Activated CD4-positive, alpha-beta T cell treated with anti-CD3 and anti-CD28 coated beads, Interleukin-2, amount 10 ng/mL, durations not matched to agents 24 days and 14 days (primary cell): Measurements from ENCODE around the gene ASB3. TPM values are rescaled to one million over a fixed set of nuclear protein-coding genes. Genes with fewer than 3 reads are reported as not detected.
"Not testable (repeated sequence)": the region's sequence is repeated elsewhere in the genome, so short reads cannot be mapped to it uniquely, and the experiment has no call there.

Source experiments
- DNase-seq: peaks from one replicate; pipeline ENCODE4 v3.0.0; 2022
- H3K27ac Mint-ChIP-seq: one replicate; pipeline ENCODE4 v1.8.0; 2022; ENCODE audit warnings: mild to moderate bottlenecking, mixed read lengths
- H3K27me3 Mint-ChIP-seq: one replicate; pipeline ENCODE4 v1.8.0; 2022; ENCODE audit warnings: mixed read lengths
- H3K36me3 Mint-ChIP-seq: one replicate; pipeline ENCODE4 v1.8.0; 2022; ENCODE audit warnings: low read depth, mild to moderate bottlenecking, mixed read lengths
- H3K4me1 Mint-ChIP-seq: one replicate; pipeline ENCODE4 v1.8.0; 2021; ENCODE audit warnings: mixed read lengths
- H3K4me3 Mint-ChIP-seq: one replicate; pipeline ENCODE4 v1.8.0; 2022; ENCODE audit warnings: mild to moderate bottlenecking, moderate library complexity, mixed read lengths
- H3K9me3 Mint-ChIP-seq: one replicate; pipeline ENCODE4 v1.8.0; 2021; ENCODE audit warnings: mixed read lengths
- intact Hi-C: fragments of 100-400 bp; cut with micrococcal nuclease; formaldehyde crosslinking; loops from one replicate; pipeline ENCODE4 v1.15.1; 2023
- total RNA-seq: library from RNA; stranded (reverse); gene quantifications from 2 replicates; pipeline ENCODE4 v1.2.3, GENCODE V29; 2022

Gene ASB3
- total RNA-seq, 1 donor from 2014 or later = 24.0 TPM

- H3K4me3 Mint-ChIP-seq = no peak overlapping the region
- H3K36me3 Mint-ChIP-seq = peaks cover 24% of the 10 kb centered on the region
- H3K4me1 Mint-ChIP-seq = peaks cover 28% of the 10 kb centered on the region
- no peaks in the 10 kb centered on the region for H3K27me3 Mint-ChIP-seq
- intact Hi-C loops = no loop called here
- no peak for DNase-seq
- H3K9me3 Mint-ChIP-seq = no peaks in the 10 kb centered on the region
- no peak overlapping the region for H3K27ac Mint-ChIP-seq
These were observed 16.5 kb downstream of the ASB3 start for GRCh38 chr2:53770264-53770663.

GRCh38 chr2:53769318-53769945 is 17.3 kb downstream of the ASB3 start:
- intact Hi-C loops = loop anchor here (5.0 kb wide), 1 partner anchor 273 kb away; no protein-coding TSS in a partner anchor
- DNase-seq = no peak
- Mint-ChIP-seq H3K27ac (no peak overlapping the region), H3K27me3 (no peaks in the 10 kb centered on the region), H3K4me1 (peaks cover 28% of the 10 kb centered on the region), H3K9me3 (no peaks in the 10 kb centered on the region), H3K36me3 (peaks cover 28% of the 10 kb centered on the region), H3K4me3 (peak overlapping the region; percentile 92)

- H3K9me3 Mint-ChIP-seq = no peaks in the 10 kb centered on the region
- peak overlapping the region; percentile 98 for H3K27ac Mint-ChIP-seq
These were observed 18.6 kb downstream of the ASB3 start for GRCh38 chr2:53768242-53768542.

GRCh38 chr2:53767405-53768241 is 19.1 kb downstream of the ASB3 start, which contains the start of gene CHAC2:
Gene CHAC2, plus strand, starts transcription at chr2:53767804. Its CDS starts 83 bp downstream, at chr2:53767887.
- no peaks in the 10 kb centered on the region for H3K9me3 Mint-ChIP-seq
- H3K4me1 Mint-ChIP-seq = peaks cover 24% of the 10 kb centered on the region
- H3K4me3 Mint-ChIP-seq = peak within 1 kb of the TSS; percentile 92
- H3K36me3 Mint-ChIP-seq = peaks cover 31% of the 10 kb centered on the region
- H3K27ac Mint-ChIP-seq = peak within 1 kb of the TSS; percentile 98
- H3K27me3 Mint-ChIP-seq = no peaks in the 10 kb centered on the region
- DNase-seq = peak; percentile 96
- intact Hi-C loops = loop anchor here (1.0 to 5.0 kb wide), 6 partner anchors 16 to 956 kb away; partner anchors contain the start of genes ACYP2, EML6, ERLEC1 and PSME4

More at GRCh38 chr2:53768242-53768542, 18.6 kb downstream of the ASB3 start:
- intact Hi-C loops = loop anchor here (5.0 kb wide), 1 partner anchor 274 kb away; no protein-coding TSS in a partner anchor
- Mint-ChIP-seq H3K36me3 (peaks cover 28% of the 10 kb centered on the region), H3K4me3 (peak overlapping the region; percentile 92), H3K4me1 (peaks cover 24% of the 10 kb centered on the region), H3K27me3 (no peaks in the 10 kb centered on the region)
- no peak for DNase-seq

GRCh38 chr2:53765767-53766166 is 21.0 kb downstream of the ASB3 start:
- Mint-ChIP-seq H3K27me3 (no peaks in the 10 kb centered on the region), H3K9me3 (no peaks in the 10 kb centered on the region), H3K4me1 (peaks cover 20% of the 10 kb centered on the region), H3K4me3 (no peak overlapping the region), H3K27ac (no peak overlapping the region), H3K36me3 (peaks cover 27% of the 10 kb centered on the region)
- intact Hi-C loops = loop anchor here (2.0 to 5.0 kb wide), 2 partner anchors 205 to 277 kb away; partner anchors contain the start of gene PSME4
- DNase-seq = no peak

- H3K27me3 Mint-ChIP-seq, H3K4me1 Mint-ChIP-seq, intact Hi-C loops, H3K9me3 Mint-ChIP-seq, H3K27ac Mint-ChIP-seq, H3K4me3 Mint-ChIP-seq, DNase-seq: not testable (repeated sequence)
- H3K36me3 Mint-ChIP-seq = peaks cover 21% of the 10 kb centered on the region
These were observed 29.5 kb downstream of the ASB3 start for GRCh38 chr2:53757206-53757605.

GRCh38 chr2:53756644-53757043 is 30.1 kb downstream of the ASB3 start:
- DNase-seq = no peak
- H3K27me3 Mint-ChIP-seq = no peaks in the 10 kb centered on the region
- H3K36me3 Mint-ChIP-seq = peaks cover 23% of the 10 kb centered on the region
- no peak overlapping the region for H3K4me3 Mint-ChIP-seq
- H3K9me3 Mint-ChIP-seq = no peaks in the 10 kb centered on the region
- peaks cover 9% of the 10 kb centered on the region for H3K4me1 Mint-ChIP-seq
- intact Hi-C loops = no loop called here
- no peak overlapping the region for H3K27ac Mint-ChIP-seq

GRCh38 chr2:53755121-53755520 is 31.6 kb downstream of the ASB3 start:
- no peak for DNase-seq
- Mint-ChIP-seq H3K36me3 (peaks cover 24% of the 10 kb centered on the region), H3K4me3 (no peak overlapping the region), H3K9me3 (no peaks in the 10 kb centered on the region), H3K4me1 (peaks cover 15% of the 10 kb centered on the region), H3K27me3 (no peaks in the 10 kb centered on the region), H3K27ac (no peak overlapping the region)
- intact Hi-C loops = no loop called here

GRCh38 chr2:53753041-53753440 is 33.7 kb downstream of the ASB3 start:
- intact Hi-C loops = loop anchor here (5.0 kb wide), 2 partner anchors 34 to 214 kb away; partner anchors contain the start of genes ASB3 and ERLEC1
- peaks cover 17% of the 10 kb centered on the region for H3K4me1 Mint-ChIP-seq
- H3K36me3 Mint-ChIP-seq = peaks cover 30% of the 10 kb centered on the region
- no peaks in the 10 kb centered on the region for H3K27me3 Mint-ChIP-seq
- H3K27ac Mint-ChIP-seq = no peak overlapping the region
- no peak for DNase-seq
- no peaks in the 10 kb centered on the region for H3K9me3 Mint-ChIP-seq
- H3K4me3 Mint-ChIP-seq = no peak overlapping the region

GRCh38 chr2:53752385-53752784 is 34.4 kb downstream of the ASB3 start:
- Mint-ChIP-seq H3K4me1 (peaks cover 17% of the 10 kb centered on the region), H3K27ac (no peak overlapping the region), H3K27me3 (no peaks in the 10 kb centered on the region), H3K4me3 (no peak overlapping the region), H3K9me3 (no peaks in the 10 kb centered on the region), H3K36me3 (peaks cover 32% of the 10 kb centered on the region)
- no peak for DNase-seq
- intact Hi-C loops = loop anchor here (5.0 kb wide), 2 partner anchors 35 to 215 kb away; partner anchors contain the start of genes ASB3 and ERLEC1

GRCh38 chr2:53751728-53752127 is 35.0 kb downstream of the ASB3 start:
- Mint-ChIP-seq H3K4me3 (no peak overlapping the region), H3K27me3 (no peaks in the 10 kb centered on the region), H3K4me1 (peaks cover 17% of the 10 kb centered on the region), H3K9me3 (no peaks in the 10 kb centered on the region), H3K36me3 (peaks cover 31% of the 10 kb centered on the region), H3K27ac (peak overlapping the region; percentile 54)
- DNase-seq = no peak
- intact Hi-C loops = loop anchor here (1.0 to 5.0 kb wide), 4 partner anchors 16 to 216 kb away; partner anchors contain the start of genes ASB3, CHAC2 and ERLEC1

GRCh38 chr2:53750041-53750768 is 36.5 kb downstream of the ASB3 start:
- no peak for DNase-seq
- H3K36me3 Mint-ChIP-seq = peaks cover 30% of the 10 kb centered on the region
- peaks cover 17% of the 10 kb centered on the region for H3K4me1 Mint-ChIP-seq
- no peak overlapping the region for H3K4me3 Mint-ChIP-seq
- no peaks in the 10 kb centered on the region for H3K9me3 Mint-ChIP-seq
- no peaks in the 10 kb centered on the region for H3K27me3 Mint-ChIP-seq
- intact Hi-C loops = loop anchor here (5.0 kb wide), 2 partner anchors 37 to 217 kb away; partner anchors contain the start of genes ASB3 and ERLEC1
- H3K27ac Mint-ChIP-seq = no peak overlapping the region

GRCh38 chr2:53744395-53745065 is 42.2 kb downstream of the ASB3 start:
- intact Hi-C loops = loop anchor here (10.0 kb wide), 1 partner anchor 320 kb away; no protein-coding TSS in a partner anchor
- peaks cover 7% of the 10 kb centered on the region for H3K4me1 Mint-ChIP-seq
- H3K9me3 Mint-ChIP-seq = no peaks in the 10 kb centered on the region
- no peak for DNase-seq
- no peak overlapping the region for H3K4me3 Mint-ChIP-seq
- H3K27me3 Mint-ChIP-seq = no peaks in the 10 kb centered on the region
- no peak overlapping the region for H3K27ac Mint-ChIP-seq
- H3K36me3 Mint-ChIP-seq = peaks cover 30% of the 10 kb centered on the region
